Measurements from ENCODE around the gene WFIKKN2. TPM values are rescaled to one million over a fixed set of nuclear protein-coding genes. Genes with fewer than 3 reads are reported as not detected.

Gene WFIKKN2
- total RNA-seq, 1 experiment from 2014 or later: not detected

DNA sequence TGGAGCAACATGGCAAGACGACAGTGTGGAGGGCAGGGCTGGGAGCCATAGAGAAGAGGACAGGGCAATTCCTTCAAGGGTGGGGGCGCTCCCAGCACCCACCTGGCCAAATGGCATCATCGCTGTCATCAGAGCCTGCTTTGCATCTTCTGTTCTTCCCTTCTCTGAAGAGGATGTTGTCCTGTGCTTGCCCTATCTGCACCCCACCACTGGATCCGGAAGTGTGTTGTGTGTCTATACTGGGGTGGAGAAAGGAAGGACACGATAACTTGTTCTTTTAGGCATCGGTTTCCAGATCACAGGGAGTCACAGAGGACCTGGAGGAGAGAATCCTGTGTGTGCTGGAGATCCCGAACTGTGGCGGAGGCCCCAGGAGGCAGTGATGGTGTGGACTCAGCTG, 42.4 kb upstream of the WFIKKN2 start:
- CTCF ChIA-PET: no interaction called here
- no peaks in the 10 kb centered on the region for H3K79me2 ChIP-seq (ENCODE audit: low read length)
- no peak for DNase-seq
- no peak overlapping the region for H3K4me3 ChIP-seq (ENCODE audit: low read length)
- POLR2A ChIA-PET (ENCODE audit: unreplicated experiment): no interaction called here
- no peaks in the 10 kb centered on the region for H3K9me3 ChIP-seq (ENCODE audit: low read length)
- H3K4me1 ChIP-seq (ENCODE audit: insufficient read depth, low read length): no peaks in the 10 kb centered on the region
- H4K20me1 ChIP-seq (ENCODE audit: low read length): no peaks in the 10 kb centered on the region
- no peak overlapping the region for H3K9ac ChIP-seq (ENCODE audit: low read length)
- no TSS peak for BruUV-seq (replicated peaks)
- no peaks in the 10 kb centered on the region for H3F3A ChIP-seq (ENCODE audit: low read length, unreplicated experiment)
- H3K36me3 ChIP-seq (ENCODE audit: low read depth, low read length): no peaks in the 10 kb centered on the region
- TF ChIP-seq EZH2 (IDR thresholded peaks at IDR 0.05; ENCODE audit: low read length, unreplicated experiment): no peak
- H2AFZ ChIP-seq (ENCODE audit: low read length): no peak overlapping the region
- no peaks in the 10 kb centered on the region for H3K27me3 ChIP-seq (ENCODE audit: low read length)
- no peak for ATAC-seq
- H3K4me2 ChIP-seq (ENCODE audit: low read length): no peak overlapping the region
- no peak overlapping the region for H3K27ac ChIP-seq (ENCODE audit: low read length)
- no peaks in the 10 kb centered on the region for H3K9me2 ChIP-seq (replicated peaks; ENCODE audit: low read length)
- intact Hi-C loops (cut with micrococcal nuclease): no loop called here

DNA sequence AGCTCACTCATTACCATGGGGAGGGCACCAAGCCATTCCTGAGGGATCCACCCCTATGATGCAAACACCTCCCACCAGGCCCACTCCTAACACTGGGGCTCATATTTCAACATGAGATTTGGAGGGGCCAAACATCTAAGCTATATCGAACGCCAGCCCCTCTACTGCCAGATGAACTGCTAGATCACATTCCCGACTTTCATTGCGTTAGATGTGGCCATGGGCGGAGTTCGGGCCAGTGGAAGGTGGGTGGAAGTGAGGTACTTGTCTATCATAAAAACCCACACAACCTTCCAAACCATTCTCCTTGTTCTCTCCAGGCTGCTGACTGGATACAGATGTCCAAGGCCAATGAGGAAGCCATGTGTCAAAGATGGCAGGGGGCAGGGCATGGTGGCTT, 41.0 kb upstream of the WFIKKN2 start:
- POLR2A ChIA-PET (ENCODE audit: unreplicated experiment): no interaction called here
- Histone ChIP-seq H3F3A (ENCODE audit: low read length, unreplicated experiment) (no peaks in the 10 kb centered on the region), H2AFZ (ENCODE audit: low read length) (no peak overlapping the region), H3K4me1 (ENCODE audit: insufficient read depth, low read length) (no peaks in the 10 kb centered on the region), H3K9ac (ENCODE audit: low read length) (no peak overlapping the region), H3K9me3 (ENCODE audit: low read length) (no peaks in the 10 kb centered on the region), H3K36me3 (ENCODE audit: low read depth, low read length) (no peaks in the 10 kb centered on the region), H3K27me3 (ENCODE audit: low read length) (no peaks in the 10 kb centered on the region), H3K79me2 (ENCODE audit: low read length) (no peaks in the 10 kb centered on the region), H3K4me2 (ENCODE audit: low read length) (no peak overlapping the region), H3K27ac (ENCODE audit: low read length) (no peak overlapping the region), H3K9me2 (replicated peaks; ENCODE audit: low read length) (no peaks in the 10 kb centered on the region), H4K20me1 (ENCODE audit: low read length) (no peaks in the 10 kb centered on the region), H3K4me3 (ENCODE audit: low read length) (no peak overlapping the region)
- no peak for TF ChIP-seq EZH2phosphoT487 (IDR thresholded peaks at IDR 0.05; ENCODE audit: borderline replicate concordance, low read length)
- TF ChIP-seq, protein P1, sequence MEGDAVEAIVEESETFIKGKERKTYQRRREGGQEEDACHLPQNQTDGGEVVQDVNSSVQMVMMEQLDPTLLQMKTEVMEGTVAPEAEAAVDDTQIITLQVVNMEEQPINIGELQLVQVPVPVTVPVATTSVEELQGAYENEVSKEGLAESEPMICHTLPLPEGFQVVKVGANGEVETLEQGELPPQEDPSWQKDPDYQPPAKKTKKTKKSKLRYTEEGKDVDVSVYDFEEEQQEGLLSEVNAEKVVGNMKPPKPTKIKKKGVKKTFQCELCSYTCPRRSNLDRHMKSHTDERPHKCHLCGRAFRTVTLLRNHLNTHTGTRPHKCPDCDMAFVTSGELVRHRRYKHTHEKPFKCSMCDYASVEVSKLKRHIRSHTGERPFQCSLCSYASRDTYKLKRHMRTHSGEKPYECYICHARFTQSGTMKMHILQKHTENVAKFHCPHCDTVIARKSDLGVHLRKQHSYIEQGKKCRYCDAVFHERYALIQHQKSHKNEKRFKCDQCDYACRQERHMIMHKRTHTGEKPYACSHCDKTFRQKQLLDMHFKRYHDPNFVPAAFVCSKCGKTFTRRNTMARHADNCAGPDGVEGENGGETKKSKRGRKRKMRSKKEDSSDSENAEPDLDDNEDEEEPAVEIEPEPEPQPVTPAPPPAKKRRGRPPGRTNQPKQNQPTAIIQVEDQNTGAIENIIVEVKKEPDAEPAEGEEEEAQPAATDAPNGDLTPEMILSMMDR (conservative IDR thresholded peaks at IDR 0.05; ENCODE audit: low read depth, low read length): no peak
- no peak for TF ChIP-seq EZH2 (IDR thresholded peaks at IDR 0.05; ENCODE audit: low read length, unreplicated experiment)
- intact Hi-C loops (cut with micrococcal nuclease): no loop called here
- BruUV-seq (replicated peaks): no TSS peak
- no peak for DNase-seq
- no peak for ATAC-seq
- CTCF ChIA-PET: no interaction called here

DNA sequence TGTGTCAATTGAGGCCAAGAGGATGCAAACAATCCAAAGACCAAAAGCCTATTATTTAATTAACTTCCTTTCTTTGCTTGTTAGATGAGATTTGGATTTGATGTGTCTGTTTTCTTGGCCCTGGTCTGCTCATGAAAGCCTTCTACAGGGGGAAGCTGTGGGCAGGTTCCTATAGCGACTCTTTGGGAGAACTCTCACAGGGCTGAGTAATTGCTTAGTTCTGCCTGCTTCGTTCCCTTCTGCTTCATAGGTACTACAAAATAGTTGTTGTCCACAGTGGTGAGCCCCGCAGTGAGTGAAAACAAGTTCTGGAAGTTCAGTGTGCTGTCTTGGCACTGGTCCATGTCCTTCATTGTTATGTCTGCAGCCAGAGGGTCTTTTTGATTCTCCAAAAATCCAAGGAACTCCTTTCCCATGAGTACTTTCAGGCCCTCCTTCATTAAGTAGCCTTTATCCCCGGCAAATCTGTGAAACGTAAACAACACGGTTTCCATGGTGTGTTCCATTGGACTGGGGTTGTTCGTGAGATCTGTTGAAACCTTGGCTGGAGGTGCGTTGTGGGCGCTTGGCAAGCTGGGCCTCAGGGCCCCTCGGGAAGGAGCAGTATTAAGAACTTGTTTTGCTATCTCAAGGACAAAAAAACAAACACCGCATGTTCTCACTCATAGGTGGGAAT, 38.1 kb upstream of the WFIKKN2 start:
- H4K20me1 ChIP-seq (ENCODE audit: low read length): no peaks in the 10 kb centered on the region
- DNase-seq (no peak), ATAC-seq (no peak)
- no peak overlapping the region for H3K9ac ChIP-seq (ENCODE audit: low read length)
- no peaks in the 10 kb centered on the region for H3F3A ChIP-seq (ENCODE audit: low read length, unreplicated experiment)
- no peak overlapping the region for H3K27ac ChIP-seq (ENCODE audit: low read length)
- POLR2A ChIA-PET (ENCODE audit: unreplicated experiment): no interaction called here
- no TSS peak for BruUV-seq (replicated peaks)
- no peak overlapping the region for H3K4me2 ChIP-seq (ENCODE audit: low read length)
- H3K9me2 ChIP-seq (replicated peaks; ENCODE audit: low read length): no peaks in the 10 kb centered on the region
- no peaks in the 10 kb centered on the region for H3K36me3 ChIP-seq (ENCODE audit: low read depth, low read length)
- no peaks in the 10 kb centered on the region for H3K79me2 ChIP-seq (ENCODE audit: low read length)
- no peaks in the 10 kb centered on the region for H3K9me3 ChIP-seq (ENCODE audit: low read length)
- H3K4me3 ChIP-seq (ENCODE audit: low read length): no peak overlapping the region
- intact Hi-C loops (cut with micrococcal nuclease): no loop called here
- H3K27me3 ChIP-seq (ENCODE audit: low read length): no peaks in the 10 kb centered on the region
- no peak overlapping the region for H2AFZ ChIP-seq (ENCODE audit: low read length)
- H3K4me1 ChIP-seq (ENCODE audit: insufficient read depth, low read length): no peaks in the 10 kb centered on the region
- TF ChIP-seq EZH2phosphoT487 (IDR thresholded peaks at IDR 0.05; ENCODE audit: borderline replicate concordance, low read length): no peak
- TF ChIP-seq, protein P1 (conservative IDR thresholded peaks at IDR 0.05; ENCODE audit: low read depth, low read length): no peak
- TF ChIP-seq EZH2 (IDR thresholded peaks at IDR 0.05; ENCODE audit: low read length, unreplicated experiment): no peak
- CTCF ChIA-PET: no interaction called here

Data from PC-3 (cell line).